Measurements from ENCODE around the gene IDH3A. TPM values are rescaled to one million over a fixed set of nuclear protein-coding genes. Genes with fewer than 3 reads are reported as not detected.

The IDH3A gene
- total RNA-seq, 2 experiments from 2014 or later: 47.5 to 47.6 TPM

DNA sequence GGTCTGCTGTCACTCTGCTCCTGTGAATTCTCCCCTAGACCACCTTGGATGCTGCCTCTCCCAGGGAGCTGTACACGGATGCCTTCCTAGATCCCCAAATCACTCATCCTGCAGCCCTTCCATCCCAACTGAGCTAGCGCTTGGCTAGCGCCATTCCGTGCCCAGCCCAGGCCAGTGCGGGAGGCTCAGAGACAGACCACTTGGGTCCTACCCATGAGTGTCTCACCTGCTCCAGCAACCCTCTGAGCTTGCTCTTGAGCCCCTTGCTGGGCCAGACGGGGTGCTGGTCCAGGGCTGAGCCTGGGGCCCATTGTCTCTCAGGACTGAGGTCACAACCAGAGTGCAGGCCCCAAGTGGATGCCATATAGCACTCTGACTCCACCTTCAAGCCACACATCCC lies 39.1 kb upstream of the IDH3A start:
- ATAC-seq (ENCODE audit: poor library complexity): no peak
- Histone ChIP-seq H3K36me3 (ENCODE audit: insufficient read depth, low read length) (no peaks in the 10 kb centered on the region), H3K4me1 (ENCODE audit: insufficient read depth, low read length) (peaks cover 21% of the 10 kb centered on the region), H3K4me3 (ENCODE audit: low read length) (no peak overlapping the region), H3K27me3 (ENCODE audit: control insufficient read depth in 1 of 2, insufficient read depth in 2 of 2, low read length in 2 of 2) (no peaks in the 10 kb centered on the region), H3K9me3 (ENCODE audit: control insufficient read depth in 1 of 2, insufficient read depth in 1 of 2, low read length in 2 of 2) (no peaks in the 10 kb centered on the region), H3K27ac (ENCODE audit: low read depth in 1 of 2, low read length in 2 of 2) (no peak overlapping the region)
- H3K27me3 Mint-ChIP-seq: no peaks in the 10 kb centered on the region
- no peak overlapping the region for H3K27ac Mint-ChIP-seq
- no peak for DNase-seq
- no peaks in the 10 kb centered on the region for H3K9me3 Mint-ChIP-seq
- H3K4me1 Mint-ChIP-seq (ENCODE audit: low read depth): peaks cover 19% of the 10 kb centered on the region
- no peak overlapping the region for H3K4me3 Mint-ChIP-seq
- CTCF ChIA-PET: interaction anchor here (1.3 kb wide), 1 partner anchor 130 kb away, joined by 5 read pairs; no protein-coding TSS in a partner anchor
- H3K36me3 Mint-ChIP-seq (ENCODE audit: low read depth): no peaks in the 10 kb centered on the region
- TF ChIP-seq, protein P1, sequence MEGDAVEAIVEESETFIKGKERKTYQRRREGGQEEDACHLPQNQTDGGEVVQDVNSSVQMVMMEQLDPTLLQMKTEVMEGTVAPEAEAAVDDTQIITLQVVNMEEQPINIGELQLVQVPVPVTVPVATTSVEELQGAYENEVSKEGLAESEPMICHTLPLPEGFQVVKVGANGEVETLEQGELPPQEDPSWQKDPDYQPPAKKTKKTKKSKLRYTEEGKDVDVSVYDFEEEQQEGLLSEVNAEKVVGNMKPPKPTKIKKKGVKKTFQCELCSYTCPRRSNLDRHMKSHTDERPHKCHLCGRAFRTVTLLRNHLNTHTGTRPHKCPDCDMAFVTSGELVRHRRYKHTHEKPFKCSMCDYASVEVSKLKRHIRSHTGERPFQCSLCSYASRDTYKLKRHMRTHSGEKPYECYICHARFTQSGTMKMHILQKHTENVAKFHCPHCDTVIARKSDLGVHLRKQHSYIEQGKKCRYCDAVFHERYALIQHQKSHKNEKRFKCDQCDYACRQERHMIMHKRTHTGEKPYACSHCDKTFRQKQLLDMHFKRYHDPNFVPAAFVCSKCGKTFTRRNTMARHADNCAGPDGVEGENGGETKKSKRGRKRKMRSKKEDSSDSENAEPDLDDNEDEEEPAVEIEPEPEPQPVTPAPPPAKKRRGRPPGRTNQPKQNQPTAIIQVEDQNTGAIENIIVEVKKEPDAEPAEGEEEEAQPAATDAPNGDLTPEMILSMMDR (IDR thresholded peaks at IDR 0.05): no peak
- intact Hi-C loops (cut with DNase I, micrococcal nuclease): loop anchor here in 1 of 2 experiments (5.0 kb wide), 1 partner anchor 642 kb away; no protein-coding TSS in a partner anchor
- POLR2A ChIA-PET: no interaction called here

DNA sequence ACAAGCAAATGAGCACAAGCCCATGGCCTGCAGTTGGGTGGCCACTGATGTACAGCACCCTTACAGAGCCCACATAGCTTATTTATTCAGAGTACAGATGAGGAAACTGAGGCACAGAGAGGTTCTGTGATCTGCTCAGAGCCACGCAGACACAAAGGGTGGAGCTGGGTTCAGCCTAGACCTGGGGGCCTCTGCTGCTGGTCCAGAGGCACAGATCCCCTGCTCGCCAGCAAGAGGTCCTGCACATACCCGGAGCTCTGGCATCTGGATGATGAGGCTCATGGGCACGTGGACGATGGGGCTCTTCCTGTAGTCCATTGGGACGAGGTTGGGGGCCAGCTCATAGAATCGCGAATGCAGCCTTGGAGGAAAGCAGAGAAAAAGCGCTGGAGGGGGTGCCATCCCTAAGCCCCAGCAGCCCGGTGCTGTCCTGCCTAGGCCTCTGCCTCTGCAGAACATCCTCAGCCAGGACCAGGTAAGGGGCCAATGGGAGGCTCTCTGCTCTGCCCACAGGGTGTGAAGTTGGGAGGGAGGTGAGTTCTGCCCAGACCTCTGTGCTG lies 38.2 kb upstream of the IDH3A start:
- H3K4me1 Mint-ChIP-seq (ENCODE audit: low read depth): peaks cover 10% of the 10 kb centered on the region
- H3K36me3 ChIP-seq (ENCODE audit: insufficient read depth, low read length): no peaks in the 10 kb centered on the region
- no peaks in the 10 kb centered on the region for H3K27me3 ChIP-seq (ENCODE audit: control insufficient read depth in 1 of 2, insufficient read depth in 2 of 2, low read length in 2 of 2)
- H3K36me3 Mint-ChIP-seq (ENCODE audit: low read depth): no peaks in the 10 kb centered on the region
- TF ChIP-seq, protein P1 (IDR thresholded peaks at IDR 0.05): no peak
- ChIA-PET POLR2A (no interaction called here), CTCF (interaction anchor here (1.3 kb wide), 1 partner anchor 129 kb away, joined by 5 read pairs; no protein-coding TSS in a partner anchor)
- ATAC-seq (ENCODE audit: poor library complexity): no peak
- no peaks in the 10 kb centered on the region for H3K9me3 Mint-ChIP-seq
- H3K4me1 ChIP-seq (ENCODE audit: insufficient read depth, low read length): peaks cover 12% of the 10 kb centered on the region
- intact Hi-C loops (cut with DNase I, micrococcal nuclease): loop anchor here in 1 of 2 experiments (5.0 kb wide), 1 partner anchor 641 kb away; no protein-coding TSS in a partner anchor
- H3K9me3 ChIP-seq (ENCODE audit: control insufficient read depth in 1 of 2, insufficient read depth in 1 of 2, low read length in 2 of 2): no peaks in the 10 kb centered on the region
- no peak overlapping the region for H3K4me3 ChIP-seq (ENCODE audit: low read length)
- H3K27ac Mint-ChIP-seq: no peak overlapping the region
- no peaks in the 10 kb centered on the region for H3K27me3 Mint-ChIP-seq
- no peak for DNase-seq
- H3K27ac ChIP-seq (ENCODE audit: low read depth in 1 of 2, low read length in 2 of 2): no peak overlapping the region
- no peak overlapping the region for H3K4me3 Mint-ChIP-seq

DNA sequence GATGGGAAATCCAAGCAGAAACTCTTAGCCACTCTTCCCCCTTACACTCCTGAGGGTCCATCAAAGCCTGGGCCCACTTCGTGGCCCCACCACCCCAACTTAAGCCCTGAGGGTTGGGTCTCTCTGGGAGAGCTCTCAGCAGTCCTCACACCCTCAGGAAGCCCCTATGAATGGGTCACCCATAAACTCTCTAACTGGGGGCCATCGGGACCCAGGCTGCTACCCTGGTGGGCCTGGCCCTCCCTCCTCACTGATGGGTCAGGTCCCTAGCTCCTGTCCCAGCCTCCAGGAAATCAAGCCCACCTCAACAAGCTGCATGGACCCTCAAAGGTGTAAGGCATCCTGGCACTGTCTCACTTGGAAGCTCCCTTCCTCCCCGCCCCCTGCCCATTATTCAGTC lies 37.4 kb upstream of the IDH3A start:
- H3K4me3 Mint-ChIP-seq: no peak overlapping the region
- H3K9me3 ChIP-seq (ENCODE audit: control insufficient read depth in 1 of 2, insufficient read depth in 1 of 2, low read length in 2 of 2): no peaks in the 10 kb centered on the region
- H3K4me1 ChIP-seq (ENCODE audit: insufficient read depth, low read length): peaks cover 5% of the 10 kb centered on the region
- H3K36me3 ChIP-seq (ENCODE audit: insufficient read depth, low read length): no peaks in the 10 kb centered on the region
- ATAC-seq (ENCODE audit: poor library complexity): no peak
- intact Hi-C loops (cut with DNase I, micrococcal nuclease): loop anchor here (2.0 to 5.0 kb wide), 4 partner anchors 19 to 641 kb away; partner anchors contain the start of gene CIB2 (in 1 of the 2)
- no peaks in the 10 kb centered on the region for H3K27me3 Mint-ChIP-seq
- ChIA-PET POLR2A (no interaction called here), CTCF (interaction anchor here (0.6 to 3.5 kb wide), 5 partner anchors 22 to 153 kb away, joined by 3 to 57 read pairs (median 3); no protein-coding TSS in a partner anchor)
- H3K4me1 Mint-ChIP-seq (ENCODE audit: low read depth): peaks cover 5% of the 10 kb centered on the region
- no peaks in the 10 kb centered on the region for H3K9me3 Mint-ChIP-seq
- H3K27ac Mint-ChIP-seq: no peak overlapping the region
- no peaks in the 10 kb centered on the region for H3K27me3 ChIP-seq (ENCODE audit: control insufficient read depth in 1 of 2, insufficient read depth in 2 of 2, low read length in 2 of 2)
- DNase-seq: no peak
- no peaks in the 10 kb centered on the region for H3K36me3 Mint-ChIP-seq (ENCODE audit: low read depth)
- H3K27ac ChIP-seq (ENCODE audit: low read depth in 1 of 2, low read length in 2 of 2): no peak overlapping the region
- no peak overlapping the region for H3K4me3 ChIP-seq (ENCODE audit: low read length)
- TF ChIP-seq, protein P1 (IDR thresholded peaks at IDR 0.05): no peak

Measured in CD4-positive, alpha-beta T cell (primary cell).